Measurements from ENCODE around the gene ADGRA3.

ADGRA3 gene

DNA sequence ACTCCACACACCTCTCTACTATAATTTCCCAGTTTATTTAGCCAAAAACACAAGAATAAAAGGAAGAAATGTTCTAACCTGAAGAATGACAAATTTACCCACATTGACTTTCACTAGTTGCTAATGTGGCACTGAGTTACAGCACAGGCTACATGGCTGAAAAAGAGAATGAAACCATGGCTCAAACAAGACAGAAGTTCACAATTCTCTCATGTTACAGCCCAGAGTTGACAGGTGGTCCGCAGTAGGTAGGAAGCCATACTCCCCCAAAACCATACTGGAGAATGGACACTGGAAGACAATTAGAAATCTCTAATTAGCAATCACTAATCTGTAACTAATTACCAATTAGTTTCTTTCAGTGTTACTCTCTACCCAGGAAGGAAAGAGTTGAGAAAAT is 170.8 kb downstream of the ADGRA3 start:
- DNase-seq, result no peak

- no peak for DNase-seq
Observed at GRCh38 chr4:22343606-22344005, 172.3 kb downstream of the ADGRA3 start.

- DNase-seq, result no peak
Observed at GRCh38 chr4:22339491-22339890, 176.4 kb downstream of the ADGRA3 start.

DNA sequence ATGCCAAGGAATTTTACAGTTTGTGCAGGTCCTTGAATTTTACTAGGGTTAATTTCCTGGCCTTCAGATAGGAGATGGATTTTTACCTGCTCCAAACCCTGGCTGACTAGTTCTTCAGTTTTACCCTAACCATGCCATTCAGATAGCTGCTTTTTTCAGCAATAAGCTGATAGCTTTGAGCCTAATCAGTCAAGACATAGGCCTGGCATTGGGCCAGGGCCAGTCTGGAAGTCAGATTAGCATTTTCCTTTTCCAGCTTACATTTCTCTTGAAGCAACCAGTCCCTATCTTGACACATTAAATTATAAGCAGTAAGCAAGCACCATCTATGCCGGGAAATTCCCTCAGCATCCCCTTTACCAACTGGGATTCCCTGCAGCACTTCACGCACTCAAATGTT is 177.1 kb downstream of the ADGRA3 start:
- DNase-seq, result no peak

Measured in activated naive CD4-positive, alpha-beta T cell (primary cell).